ENCODE results near the gene USE1.

- TF ChIP-seq CTCF (conservative IDR thresholded peaks at IDR 0.05 in 1 of 2, IDR thresholded peaks at IDR 0.05 in 1 of 2; ENCODE audit: low read depth in 1 of 2, low read length in 2 of 2): no peak
- no peak for TF ChIP-seq EZH2 (IDR thresholded peaks at IDR 0.05; ENCODE audit: low read length, missing control alignments)
These were observed 22.4 kb upstream of the USE1 start for GRCh38 chr19:17192751-17193150.

Measured in fibroblast of lung (primary cell).